ENCODE results near the gene KRT4. TPM values are rescaled to one million over a fixed set of nuclear protein-coding genes. Genes with fewer than 3 reads are reported as not detected.
A peak's percentile ranks its signal among the peaks of the same experiment; 100 is the strongest.

The KRT4 gene
- 3.4 and 5.2 TPM in 2 replicates for total RNA-seq (2022)
- Bru-seq, nascent RNA, result percentile 42 among the genes with signal in this experiment
- BruChase-seq, experiment 1, labeled RNA remaining after a 2-hour chase, result percentile 42 among the genes with signal in this experiment
- BruChase-seq, experiment 2, labeled RNA remaining after a 6-hour chase, result percentile 54 among the genes with signal in this experiment
- long read RNA-seq, transcript KRT4-204 (9 exons, 2,576 nt), result major isoform, 11 of 17 reads
- long read RNA-seq, partial matches to known transcripts, result 1 of 17 reads
- long read RNA-seq, other reads (novel, unspliced or antisense), result 5 of 17 reads

DNA sequence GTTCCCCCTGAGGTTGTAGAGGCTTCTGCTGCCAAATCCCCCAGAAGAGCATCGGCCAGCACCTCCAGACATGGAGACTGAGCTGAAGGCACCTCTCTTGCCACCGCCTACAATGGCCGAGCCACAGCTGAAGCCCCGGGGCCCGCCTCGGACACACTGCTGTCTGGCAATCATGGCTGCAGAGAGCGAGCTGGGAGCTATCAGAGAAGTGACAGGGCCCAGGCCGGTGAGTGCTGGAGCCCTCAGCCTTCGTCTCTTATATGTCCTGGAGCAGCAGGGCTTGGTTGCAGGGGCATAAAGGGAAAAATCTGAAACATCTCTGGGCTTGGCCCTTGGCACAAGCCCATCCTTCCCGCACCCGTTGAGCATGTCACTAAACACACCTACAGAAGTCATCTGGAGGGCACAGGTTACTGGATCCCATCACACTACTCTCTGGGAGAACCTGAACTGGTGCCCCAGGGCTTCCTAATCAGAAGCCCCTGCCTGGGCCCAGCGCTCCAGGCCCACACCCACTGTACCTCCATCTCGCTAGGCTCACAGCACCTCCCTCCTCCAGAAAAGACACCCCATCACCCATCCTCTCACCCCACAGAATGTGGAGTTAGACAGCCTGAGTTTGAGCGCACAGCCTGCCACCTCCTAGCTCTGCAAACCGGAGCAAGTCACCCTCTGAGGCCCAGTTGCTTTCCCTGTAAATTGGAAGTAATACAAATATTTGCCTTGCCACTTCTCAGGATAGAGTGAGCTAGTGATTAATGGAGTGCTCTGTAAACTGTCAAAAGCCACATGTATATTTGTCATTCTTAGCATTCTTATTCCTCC is at the start of gene KRT4:
KRT4 (minus strand) TSS at position 232 of the 825 bp plus-strand sequence; CDS start at position 174, 58 bp downstream.
- no peaks in the 10 kb centered on the region for H3K36me3 ChIP-seq (ENCODE audit: control insufficient read depth, insufficient read depth, low read length)
- TF ChIP-seq, protein P1, sequence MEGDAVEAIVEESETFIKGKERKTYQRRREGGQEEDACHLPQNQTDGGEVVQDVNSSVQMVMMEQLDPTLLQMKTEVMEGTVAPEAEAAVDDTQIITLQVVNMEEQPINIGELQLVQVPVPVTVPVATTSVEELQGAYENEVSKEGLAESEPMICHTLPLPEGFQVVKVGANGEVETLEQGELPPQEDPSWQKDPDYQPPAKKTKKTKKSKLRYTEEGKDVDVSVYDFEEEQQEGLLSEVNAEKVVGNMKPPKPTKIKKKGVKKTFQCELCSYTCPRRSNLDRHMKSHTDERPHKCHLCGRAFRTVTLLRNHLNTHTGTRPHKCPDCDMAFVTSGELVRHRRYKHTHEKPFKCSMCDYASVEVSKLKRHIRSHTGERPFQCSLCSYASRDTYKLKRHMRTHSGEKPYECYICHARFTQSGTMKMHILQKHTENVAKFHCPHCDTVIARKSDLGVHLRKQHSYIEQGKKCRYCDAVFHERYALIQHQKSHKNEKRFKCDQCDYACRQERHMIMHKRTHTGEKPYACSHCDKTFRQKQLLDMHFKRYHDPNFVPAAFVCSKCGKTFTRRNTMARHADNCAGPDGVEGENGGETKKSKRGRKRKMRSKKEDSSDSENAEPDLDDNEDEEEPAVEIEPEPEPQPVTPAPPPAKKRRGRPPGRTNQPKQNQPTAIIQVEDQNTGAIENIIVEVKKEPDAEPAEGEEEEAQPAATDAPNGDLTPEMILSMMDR (IDR thresholded peaks at IDR 0.05; ENCODE audit: insufficient read depth in 1 of 2, low read depth in 1 of 2, low read length in 1 of 2, severe bottlenecking in 1 of 2, unreplicated experiment in 1 of 2), result no peak
- ChIA-PET CTCF (interaction anchor here (1.1 to 1.6 kb wide), 3 partner anchors 13 to 56 kb away, joined by 4 to 6 read pairs (median 4); no protein-coding TSS in a partner anchor), POLR2A (interaction anchor here (0.7 kb wide), 1 partner anchor 9 kb away, joined by 3 read pairs; no protein-coding TSS in a partner anchor)
- Mint-ChIP-seq H3K4me3 (ENCODE audit: unreplicated experiment) (peak within 1 kb of the TSS; percentile 43), H3K36me3 (ENCODE audit: insufficient read depth, unreplicated experiment) (no peaks in the 10 kb centered on the region), H3K9me3 (ENCODE audit: unreplicated experiment) (no peaks in the 10 kb centered on the region), H3K4me1 (ENCODE audit: low read depth, unreplicated experiment) (peaks cover 26% of the 10 kb centered on the region), H3K27ac (ENCODE audit: unreplicated experiment) (peak within 1 kb of the TSS; percentile 3), H3K27me3 (ENCODE audit: insufficient read depth, unreplicated experiment) (no peaks in the 10 kb centered on the region)
- peak in 1 of 2 experiments; percentile 51 for DNase-seq
- H3K4me1 ChIP-seq, result peaks cover 31% of the 10 kb centered on the region
- H3K9me3 ChIP-seq, result no peaks in the 10 kb centered on the region
- BruUV-seq (replicated peaks), result no TSS peak
- no peak within 1 kb of the TSS for H3K4me3 ChIP-seq (ENCODE audit: low read depth, low read length)
- intact Hi-C loops (cut with micrococcal nuclease; ENCODE audit: unreplicated experiment), result no loop called here
- no peaks in the 10 kb centered on the region for H3K27me3 ChIP-seq (replicated peaks; ENCODE audit: control insufficient read depth, insufficient read depth, low read length)

DNA sequence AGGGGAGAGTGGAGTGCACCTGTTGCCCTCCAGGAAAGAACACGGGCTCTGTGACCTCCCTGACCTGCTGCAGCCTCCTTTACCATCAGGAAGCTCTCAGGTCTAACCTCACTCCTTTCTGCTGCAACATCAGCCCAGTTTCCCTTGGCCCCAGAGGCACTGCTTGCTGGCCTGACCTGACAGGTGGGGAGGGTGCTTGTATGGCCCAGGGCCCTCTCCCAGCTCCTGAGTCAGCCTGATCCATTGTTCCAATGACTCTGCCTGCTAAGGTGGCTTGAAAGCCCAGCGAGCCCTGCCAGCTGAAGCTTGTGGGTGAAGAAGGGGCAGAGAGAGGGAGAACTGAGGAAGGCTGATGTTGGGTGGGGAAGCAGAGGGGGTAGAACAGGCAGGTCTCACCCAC is 48.1 kb upstream of the KRT4 start:
- Mint-ChIP-seq H3K27me3 (ENCODE audit: insufficient read depth, unreplicated experiment) (no peaks in the 10 kb centered on the region), H3K27ac (ENCODE audit: unreplicated experiment) (no peak overlapping the region), H3K4me1 (ENCODE audit: low read depth, unreplicated experiment) (no peaks in the 10 kb centered on the region), H3K9me3 (ENCODE audit: unreplicated experiment) (no peaks in the 10 kb centered on the region), H3K4me3 (ENCODE audit: unreplicated experiment) (no peak overlapping the region), H3K36me3 (ENCODE audit: insufficient read depth, unreplicated experiment) (no peaks in the 10 kb centered on the region)
- Histone ChIP-seq H3K4me1 (no peaks in the 10 kb centered on the region), H3K4me3 (ENCODE audit: low read depth, low read length) (no peak overlapping the region), H3K9me3 (no peaks in the 10 kb centered on the region), H3K36me3 (ENCODE audit: control insufficient read depth, insufficient read depth, low read length) (no peaks in the 10 kb centered on the region), H3K27me3 (replicated peaks; ENCODE audit: control insufficient read depth, insufficient read depth, low read length) (no peaks in the 10 kb centered on the region)
- ChIA-PET CTCF (interaction anchor here (1.0 kb wide), 1 partner anchor 9 kb away, joined by 3 read pairs; no protein-coding TSS in a partner anchor), POLR2A (no interaction called here)
- intact Hi-C loops (cut with micrococcal nuclease; ENCODE audit: unreplicated experiment), result no loop called here
- BruUV-seq (replicated peaks), result no TSS peak
- TF ChIP-seq, protein P1 (IDR thresholded peaks at IDR 0.05; ENCODE audit: insufficient read depth in 1 of 2, low read depth in 1 of 2, low read length in 1 of 2, severe bottlenecking in 1 of 2, unreplicated experiment in 1 of 2), result no peak
- no peak for DNase-seq

DNA sequence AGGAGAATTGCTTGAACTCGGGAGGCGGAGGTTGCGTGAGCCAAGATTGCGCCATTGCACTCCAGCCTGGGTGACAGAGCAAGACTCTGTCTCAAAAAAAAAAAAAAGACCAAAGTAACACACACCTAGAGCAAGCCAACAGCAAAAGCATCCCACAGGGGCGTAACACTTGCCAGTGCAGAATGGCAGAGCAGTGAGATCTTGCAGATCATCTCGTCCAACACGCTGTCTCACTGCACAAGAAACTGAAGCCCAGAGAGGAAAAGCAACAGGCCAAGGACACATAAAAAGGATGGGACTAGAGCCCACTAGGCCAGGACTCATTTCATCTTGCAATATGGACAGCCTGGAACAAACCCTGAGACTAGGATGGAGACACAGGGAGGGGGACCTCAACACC is 47.6 kb upstream of the KRT4 start:
- H3K4me1 Mint-ChIP-seq (ENCODE audit: low read depth, unreplicated experiment), result no peaks in the 10 kb centered on the region
- H3K9me3 Mint-ChIP-seq (ENCODE audit: unreplicated experiment), result no peaks in the 10 kb centered on the region
- Histone ChIP-seq H3K27me3 (replicated peaks; ENCODE audit: control insufficient read depth, insufficient read depth, low read length) (no peaks in the 10 kb centered on the region), H3K9me3 (no peaks in the 10 kb centered on the region), H3K36me3 (ENCODE audit: control insufficient read depth, insufficient read depth, low read length) (no peaks in the 10 kb centered on the region), H3K4me3 (ENCODE audit: low read depth, low read length) (no peak overlapping the region), H3K4me1 (no peaks in the 10 kb centered on the region)
- no peak overlapping the region for H3K27ac Mint-ChIP-seq (ENCODE audit: unreplicated experiment)
- ChIA-PET CTCF (interaction anchor here (0.6 to 1.0 kb wide), 2 partner anchors 9 to 386 kb away, joined by 3 to 5 read pairs; no protein-coding TSS in a partner anchor), POLR2A (no interaction called here)
- DNase-seq, result no peak
- intact Hi-C loops (cut with micrococcal nuclease; ENCODE audit: unreplicated experiment), result no loop called here
- H3K4me3 Mint-ChIP-seq (ENCODE audit: unreplicated experiment), result no peak overlapping the region
- no peaks in the 10 kb centered on the region for H3K36me3 Mint-ChIP-seq (ENCODE audit: insufficient read depth, unreplicated experiment)
- no TSS peak for BruUV-seq (replicated peaks)
- H3K27me3 Mint-ChIP-seq (ENCODE audit: insufficient read depth, unreplicated experiment), result no peaks in the 10 kb centered on the region
- TF ChIP-seq, protein P1 (IDR thresholded peaks at IDR 0.05; ENCODE audit: insufficient read depth in 1 of 2, low read depth in 1 of 2, low read length in 1 of 2, severe bottlenecking in 1 of 2, unreplicated experiment in 1 of 2), result no peak
